ENCODE data around the gene NCKAP5.
"Not testable (repeated sequence)": the region's sequence is repeated elsewhere in the genome, so short reads cannot be mapped to it uniquely, and the experiment has no call there.

The NCKAP5 gene

DNA sequence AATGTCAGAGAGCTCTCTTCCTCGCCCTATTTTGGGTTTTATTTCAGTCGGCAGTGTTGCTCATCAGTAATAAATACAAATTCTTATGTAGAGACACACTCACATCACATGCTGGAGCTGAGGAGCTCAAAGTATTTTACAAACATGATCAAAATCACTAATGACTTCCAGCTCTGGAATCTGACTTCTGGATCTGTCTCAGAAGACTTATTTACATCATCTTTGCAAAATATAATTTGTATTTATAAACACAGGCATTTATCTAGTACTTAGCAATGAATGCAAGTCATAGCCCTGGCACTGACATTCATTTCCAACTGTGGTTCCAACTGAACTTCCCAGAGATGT, 327.1 kb downstream of the NCKAP5 start:
- no peak for DNase-seq (ENCODE audit: extremely low read depth in 1 of 2, low read depth in 1 of 2)

DNA sequence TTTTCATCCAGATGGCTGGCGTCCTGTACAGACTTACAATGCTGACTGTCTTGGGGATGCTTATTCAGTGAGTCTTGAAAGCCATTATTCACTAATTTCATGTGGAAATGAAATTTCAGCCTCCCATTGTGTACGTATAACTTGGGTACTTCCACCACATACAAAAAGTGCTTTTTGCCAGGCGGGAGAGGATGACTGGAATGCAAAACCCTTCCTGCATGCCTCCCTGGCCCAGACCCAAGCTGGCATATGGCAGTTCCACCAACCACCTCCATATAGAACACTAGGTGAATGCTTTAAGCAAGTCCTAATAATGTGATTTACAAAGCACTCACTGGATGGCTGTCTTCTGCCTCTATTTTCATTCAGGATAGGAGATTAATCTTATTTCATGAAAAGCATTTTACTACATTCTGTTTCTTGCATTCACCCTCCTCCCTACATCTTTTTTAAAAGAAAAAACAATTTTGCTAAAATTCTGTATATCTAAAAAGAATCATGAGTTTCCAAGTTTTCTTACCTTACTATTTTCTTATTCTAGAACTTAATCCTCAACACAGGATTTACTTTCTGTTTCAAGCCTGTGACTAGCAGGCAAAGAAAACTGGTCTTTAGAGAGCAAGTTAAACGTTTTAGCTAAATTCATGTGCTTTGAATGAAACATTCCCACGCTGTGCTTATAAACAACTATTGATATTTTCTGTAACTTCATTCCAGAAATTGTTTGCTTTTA, 327.6 kb downstream of the NCKAP5 start:
- DNase-seq (ENCODE audit: extremely low read depth in 1 of 2, low read depth in 1 of 2): no peak

DNA sequence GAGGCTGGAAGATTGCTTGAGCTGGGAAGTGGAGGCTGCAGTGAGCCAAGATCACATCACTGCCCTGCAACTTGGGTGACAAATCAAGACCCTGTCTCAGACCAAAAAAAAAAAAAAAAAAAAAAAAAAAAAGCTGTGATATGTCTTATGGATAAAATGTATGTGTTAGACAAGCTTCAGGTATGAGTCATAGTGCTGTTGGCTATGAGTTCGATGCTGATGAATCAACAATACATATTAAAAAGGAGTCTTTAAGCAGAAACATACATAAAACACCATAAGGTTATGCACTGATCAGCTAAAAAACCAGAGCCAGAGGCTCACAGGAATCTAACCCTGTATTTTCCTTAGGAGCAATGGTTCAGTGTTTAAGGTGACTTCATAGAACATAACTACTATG, 332.3 kb downstream of the NCKAP5 start:
- no peak for DNase-seq (ENCODE audit: extremely low read depth in 1 of 2, low read depth in 1 of 2)

DNA sequence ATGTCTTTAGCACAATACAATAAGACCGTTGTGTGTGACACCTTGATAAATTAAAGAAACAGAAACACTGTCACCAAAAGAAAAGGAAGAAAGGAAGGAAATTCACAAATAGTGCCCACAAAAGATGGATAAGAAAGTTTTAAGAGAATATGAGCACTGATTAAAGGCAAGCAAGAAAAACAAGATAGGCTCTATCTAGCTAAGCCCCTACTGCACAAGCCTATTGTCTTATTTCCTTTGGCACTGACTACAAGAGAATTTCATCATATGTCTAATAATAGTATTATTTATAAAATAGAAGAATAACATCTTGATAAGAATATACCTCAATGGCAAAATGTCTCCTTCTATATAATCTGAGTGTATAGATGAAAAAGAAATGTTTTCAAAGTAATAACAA, 335.7 kb downstream of the NCKAP5 start:
- no peak for DNase-seq (ENCODE audit: extremely low read depth in 1 of 2, low read depth in 1 of 2)

DNA sequence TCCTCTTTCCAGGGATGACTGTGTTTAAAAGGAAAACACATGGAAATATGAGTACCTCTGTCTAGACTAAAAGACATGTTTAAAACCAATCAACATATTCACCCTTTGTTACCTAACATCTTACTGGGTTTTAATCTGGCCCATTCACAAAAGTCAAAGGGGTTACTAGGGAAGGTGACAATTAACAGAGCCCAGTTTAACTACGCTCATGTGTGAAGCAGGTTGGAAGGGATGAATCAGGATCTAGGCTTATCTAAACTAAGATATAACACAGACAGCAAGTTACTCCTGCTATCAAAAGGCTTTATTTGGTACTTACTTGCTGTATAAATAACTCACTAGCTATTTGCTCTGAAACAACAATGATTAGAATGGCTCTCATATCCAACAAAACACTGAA, 337.0 kb downstream of the NCKAP5 start:
- DNase-seq (ENCODE audit: extremely low read depth in 1 of 2, low read depth in 1 of 2): no peak

DNA sequence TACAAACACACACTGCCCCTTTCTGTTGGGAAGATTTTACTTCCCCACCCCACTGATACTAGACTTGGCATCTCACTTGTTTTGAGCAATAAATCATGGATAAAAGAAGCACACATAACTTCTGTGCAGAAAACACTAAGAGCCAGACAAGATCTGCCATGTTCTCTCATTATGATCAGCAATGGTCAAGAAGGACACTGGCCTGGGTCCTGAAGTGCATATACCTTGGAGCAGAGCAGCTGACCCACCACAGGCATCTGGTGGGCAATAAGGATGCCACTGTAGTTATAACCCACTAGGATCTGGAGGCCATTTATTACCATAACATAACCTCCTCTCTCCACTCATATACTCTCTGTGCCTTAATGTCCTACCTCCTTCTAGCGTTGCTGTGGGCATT, 338.3 kb downstream of the NCKAP5 start:
- DNase-seq (ENCODE audit: extremely low read depth in 1 of 2, low read depth in 1 of 2): no peak

DNA sequence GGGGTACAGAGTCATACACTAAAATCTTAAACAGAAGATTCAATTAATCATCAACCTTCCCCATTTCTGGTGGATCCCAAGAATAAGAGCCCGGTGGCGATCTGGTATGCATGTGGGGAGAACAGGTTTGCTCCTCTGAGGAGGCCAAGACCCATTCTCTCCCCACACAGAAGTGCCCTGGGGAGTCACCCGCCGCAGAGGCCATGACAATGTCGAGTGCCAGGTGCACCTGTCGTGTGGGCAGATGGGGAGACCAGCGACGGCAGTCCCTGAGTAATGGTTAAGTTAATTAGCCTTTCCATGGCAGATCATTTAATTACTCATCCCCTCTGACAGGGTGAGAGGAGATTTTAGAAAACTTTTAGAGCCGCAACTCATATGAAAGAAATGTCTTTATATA, 345.0 kb downstream of the NCKAP5 start:
- DNase-seq (ENCODE audit: extremely low read depth in 1 of 2, low read depth in 1 of 2): no peak

DNA sequence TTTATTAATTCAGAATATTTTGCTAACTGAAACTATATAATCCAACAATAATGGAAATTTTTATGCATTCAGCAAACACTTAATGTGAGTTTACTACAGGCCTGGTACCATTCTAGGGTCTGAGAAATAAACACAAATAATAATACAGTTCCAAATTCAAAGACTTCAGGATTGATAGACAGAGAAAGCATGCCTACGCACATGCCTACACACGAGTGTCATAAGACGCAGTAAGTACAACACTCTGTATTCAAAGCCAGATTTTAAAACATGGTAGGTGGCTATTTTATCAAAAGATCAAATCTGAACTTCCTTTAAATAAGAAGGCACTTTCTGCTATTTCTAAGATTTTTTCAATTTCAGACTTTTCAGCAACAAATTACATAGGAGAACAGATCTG, 346.9 kb downstream of the NCKAP5 start:
- DNase-seq (ENCODE audit: extremely low read depth in 1 of 2, low read depth in 1 of 2): no peak

DNA sequence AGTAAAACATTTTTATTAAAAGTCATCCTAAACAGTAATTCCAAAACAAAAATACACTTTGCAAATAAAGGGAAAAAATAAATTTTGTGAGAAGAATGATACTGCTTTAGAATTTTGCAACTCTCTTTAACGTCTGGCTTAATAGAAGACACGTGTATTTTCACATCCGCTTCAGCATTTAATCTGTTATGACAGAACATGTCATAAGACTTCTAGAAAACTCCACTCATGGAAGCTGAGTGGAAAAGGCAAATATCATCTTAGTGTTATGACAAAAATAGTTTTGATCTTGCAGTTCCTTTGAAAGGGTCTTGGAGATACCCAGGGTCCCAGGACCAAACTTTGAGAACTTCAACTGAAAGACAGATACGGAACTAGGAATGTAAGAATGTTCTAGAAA, 350.1 kb downstream of the NCKAP5 start:
- no peak for DNase-seq (ENCODE audit: extremely low read depth in 1 of 2, low read depth in 1 of 2)

DNA sequence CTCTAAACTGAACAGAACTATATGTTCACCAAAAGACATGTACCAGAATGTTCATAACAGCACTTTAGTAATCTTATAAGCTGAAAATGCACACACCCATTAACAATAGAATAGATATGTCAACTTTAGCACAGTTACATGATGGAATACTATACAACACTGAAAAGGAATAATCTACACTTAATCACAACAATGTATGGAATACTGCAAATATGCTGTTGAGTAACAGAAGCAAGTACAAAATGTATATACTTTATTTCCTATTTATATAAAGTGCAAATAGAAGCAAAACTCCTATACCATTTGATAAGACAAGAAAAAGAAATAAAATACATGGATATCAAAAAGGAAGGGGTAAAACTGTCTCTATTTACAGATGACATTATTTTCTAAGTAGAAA, 352.8 kb downstream of the NCKAP5 start:
- DNase-seq (ENCODE audit: extremely low read depth in 1 of 2, low read depth in 1 of 2): no peak

DNA sequence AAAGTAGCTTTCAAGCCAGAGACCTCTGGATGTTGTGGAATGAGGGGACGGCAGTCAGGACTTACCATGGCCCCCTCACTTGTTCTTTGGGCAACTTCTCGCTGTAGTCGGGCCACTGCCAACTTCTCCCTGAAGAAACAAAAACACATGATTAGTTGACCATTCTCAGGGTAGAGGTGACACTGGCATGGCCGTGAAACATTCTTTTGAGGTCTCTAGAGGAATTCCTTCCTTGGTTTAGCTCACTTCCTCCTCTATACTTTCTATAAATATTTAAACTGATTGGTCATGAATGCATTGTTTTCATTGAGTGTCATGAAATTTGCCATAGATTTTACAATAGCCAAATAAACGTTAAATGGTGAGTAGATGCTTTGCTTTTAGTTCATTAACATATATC, 354.6 kb downstream of the NCKAP5 start:
- no peak for DNase-seq (ENCODE audit: extremely low read depth in 1 of 2, low read depth in 1 of 2)

DNA sequence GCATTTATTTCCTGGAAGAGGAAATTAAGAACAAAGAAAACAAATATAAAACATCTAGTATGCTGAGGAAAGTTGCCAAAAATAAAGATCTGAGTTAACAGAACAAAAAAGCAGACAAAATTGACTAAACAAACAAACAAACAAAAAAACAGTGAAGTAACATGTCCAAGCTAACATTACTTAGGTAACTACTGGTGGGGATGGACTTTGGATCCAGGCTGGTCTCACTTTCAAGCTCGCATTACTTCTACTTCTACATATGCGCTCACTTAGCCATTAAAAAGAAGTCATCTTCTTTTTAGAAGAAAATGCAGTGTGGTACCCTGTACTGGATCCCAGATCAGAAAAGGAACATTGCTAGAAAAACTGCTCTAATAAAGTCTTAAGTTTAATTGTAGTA, 358.9 kb downstream of the NCKAP5 start:
- DNase-seq (ENCODE audit: extremely low read depth in 1 of 2, low read depth in 1 of 2): no peak

DNA sequence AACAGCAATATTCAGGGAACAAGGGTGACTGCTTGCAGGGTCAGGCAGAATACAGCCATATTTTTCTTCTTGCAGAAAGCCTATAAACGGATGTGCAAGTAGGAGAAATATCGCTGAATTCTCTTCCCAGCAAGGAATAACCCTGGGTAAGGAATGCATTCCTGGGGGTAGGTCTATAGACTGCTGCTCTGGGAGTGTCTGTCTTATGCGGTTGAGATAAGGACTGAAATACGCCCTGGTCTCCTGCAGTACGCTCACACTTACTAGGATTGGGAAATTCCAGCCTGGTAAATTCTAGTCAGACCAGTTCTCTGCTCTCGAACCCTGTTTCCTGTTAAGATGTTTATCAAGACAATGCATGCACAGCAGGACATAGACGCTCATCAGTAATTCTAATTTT, 361.6 kb downstream of the NCKAP5 start:
- not testable (repeated sequence) for DNase-seq (ENCODE audit: extremely low read depth in 1 of 2, low read depth in 1 of 2)

DNA sequence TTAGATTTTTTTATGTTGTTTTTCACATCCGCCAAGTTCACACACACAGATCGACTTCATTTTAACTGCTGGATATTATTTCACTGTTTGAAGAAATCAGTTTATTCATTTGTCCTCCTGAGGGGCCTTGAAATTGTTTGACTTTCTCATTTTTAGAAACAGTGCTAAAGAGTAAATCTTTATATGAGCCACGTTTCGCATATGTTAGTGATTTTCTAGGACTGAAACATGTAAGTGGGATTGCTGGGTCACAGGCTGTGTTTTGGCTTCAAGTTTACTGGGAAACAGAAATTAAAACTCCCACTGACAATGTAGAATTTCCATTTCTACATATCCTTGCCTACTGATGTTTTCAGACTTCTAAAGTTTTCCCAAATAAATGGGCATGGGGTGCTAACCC, 363.8 kb downstream of the NCKAP5 start:
- no peak for DNase-seq (ENCODE audit: extremely low read depth in 1 of 2, low read depth in 1 of 2)

DNA sequence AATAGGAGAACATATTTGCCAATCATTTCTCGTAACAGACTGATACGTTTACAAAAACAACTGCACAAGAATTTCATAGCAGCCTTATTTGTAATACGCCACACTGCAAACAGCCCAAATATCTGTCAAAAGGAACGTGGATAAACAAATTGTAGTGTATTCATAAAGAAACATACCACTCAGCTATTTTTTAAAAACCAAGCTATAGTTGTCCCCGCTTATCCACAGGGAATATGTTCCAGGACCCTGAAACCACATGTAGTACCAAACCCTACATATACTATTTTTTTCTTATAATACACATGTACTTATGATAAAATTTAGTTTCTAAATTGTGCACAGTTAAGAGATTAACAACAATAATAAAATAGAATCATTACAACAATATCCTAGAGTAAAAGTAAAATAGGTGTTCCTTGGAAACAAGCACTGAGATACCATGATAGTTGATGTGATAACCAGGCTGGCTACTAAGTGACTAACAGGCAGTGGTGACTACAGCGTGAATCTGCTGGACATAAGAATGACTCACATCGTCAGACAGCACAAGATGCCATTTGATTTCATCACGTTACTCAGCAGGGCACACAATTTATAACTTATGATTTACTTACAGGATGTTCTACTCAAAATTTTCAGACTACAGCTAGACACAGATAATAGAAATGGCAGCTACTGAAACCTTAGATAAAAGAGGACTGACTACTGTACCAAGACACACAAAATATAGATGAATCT, 367.4 kb downstream of the NCKAP5 start:
- DNase-seq (ENCODE audit: extremely low read depth in 1 of 2, low read depth in 1 of 2): no peak

DNA sequence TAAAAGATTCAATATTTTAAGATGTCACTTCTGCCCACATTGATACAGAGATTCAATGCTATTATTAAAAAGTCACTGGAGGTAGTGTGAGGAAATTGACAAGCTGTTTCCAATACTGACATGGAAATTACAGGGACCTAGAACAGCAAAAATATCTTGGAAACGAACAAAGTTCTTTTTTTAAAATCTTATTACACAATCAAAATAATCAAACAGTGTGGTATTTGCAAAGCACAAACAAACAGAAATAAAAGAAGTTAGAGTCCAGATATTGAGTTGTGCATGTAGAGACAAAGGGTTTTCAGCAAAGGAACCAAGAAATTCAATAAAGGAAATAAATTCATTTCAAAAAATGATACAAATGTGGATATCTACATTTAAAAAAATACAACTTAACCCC, 369.6 kb downstream of the NCKAP5 start:
- no peak for DNase-seq (ENCODE audit: extremely low read depth in 1 of 2, low read depth in 1 of 2)

DNA sequence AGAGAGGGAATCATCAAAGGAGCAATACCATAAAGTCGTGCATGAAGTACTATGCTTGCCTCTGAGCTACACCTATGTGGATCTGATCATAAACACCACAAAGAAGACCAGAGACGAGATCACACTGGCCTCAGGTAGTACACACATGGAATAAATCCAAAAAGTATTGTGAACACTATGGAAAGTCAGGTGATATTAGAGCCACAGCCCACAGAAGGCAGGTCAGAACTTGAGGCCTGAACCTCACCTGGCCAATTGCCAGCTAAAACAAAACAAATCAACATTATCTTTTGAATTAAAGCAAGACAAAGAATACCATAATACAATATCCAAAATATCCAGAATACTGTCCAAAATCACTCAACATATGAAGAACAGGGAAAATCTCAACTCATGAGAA, 371.1 kb downstream of the NCKAP5 start:
- DNase-seq (ENCODE audit: extremely low read depth in 1 of 2, low read depth in 1 of 2): no peak

DNA sequence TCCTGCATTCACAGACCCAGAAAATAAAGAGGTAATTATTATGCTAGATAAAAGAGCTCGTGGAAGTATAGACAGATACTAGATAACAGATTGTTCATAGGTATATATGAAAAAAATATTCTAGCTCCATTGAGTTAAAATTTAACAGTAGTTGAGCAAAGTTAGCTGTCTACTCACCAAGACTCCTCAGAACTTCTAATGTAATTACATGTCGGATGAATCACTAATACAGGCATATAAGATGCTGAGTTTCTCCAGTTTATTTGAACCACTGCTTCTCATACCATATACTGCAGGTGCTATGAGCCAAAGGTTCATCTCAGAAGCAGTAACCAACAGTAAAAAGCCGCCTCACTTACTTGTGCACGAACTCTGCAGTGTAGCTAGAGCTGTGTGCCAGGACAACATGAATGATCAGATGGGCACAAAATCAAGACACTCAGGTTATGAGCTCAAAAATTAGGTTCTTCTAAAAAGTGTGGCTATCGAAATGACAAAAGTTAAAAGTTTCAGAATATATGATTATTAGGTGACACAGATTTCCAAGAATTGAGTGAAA, 373.4 kb downstream of the NCKAP5 start:
- no peak for DNase-seq (ENCODE audit: extremely low read depth in 1 of 2, low read depth in 1 of 2)

DNA sequence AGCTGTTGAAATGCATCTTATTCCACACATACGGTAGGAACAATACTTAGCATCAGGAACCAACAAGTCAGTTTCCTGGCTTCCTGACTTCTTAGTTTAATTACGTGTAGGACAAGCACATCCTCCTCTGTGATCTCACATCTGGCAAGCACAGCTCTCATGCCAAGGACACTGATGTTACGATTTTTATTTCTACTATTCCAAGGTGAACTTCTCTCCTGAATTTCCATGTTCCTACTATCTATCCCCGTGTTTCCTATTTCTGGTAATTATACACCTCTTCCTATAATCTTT, 374.0 kb downstream of the NCKAP5 start:
- no peak for DNase-seq (ENCODE audit: extremely low read depth in 1 of 2, low read depth in 1 of 2)

DNA sequence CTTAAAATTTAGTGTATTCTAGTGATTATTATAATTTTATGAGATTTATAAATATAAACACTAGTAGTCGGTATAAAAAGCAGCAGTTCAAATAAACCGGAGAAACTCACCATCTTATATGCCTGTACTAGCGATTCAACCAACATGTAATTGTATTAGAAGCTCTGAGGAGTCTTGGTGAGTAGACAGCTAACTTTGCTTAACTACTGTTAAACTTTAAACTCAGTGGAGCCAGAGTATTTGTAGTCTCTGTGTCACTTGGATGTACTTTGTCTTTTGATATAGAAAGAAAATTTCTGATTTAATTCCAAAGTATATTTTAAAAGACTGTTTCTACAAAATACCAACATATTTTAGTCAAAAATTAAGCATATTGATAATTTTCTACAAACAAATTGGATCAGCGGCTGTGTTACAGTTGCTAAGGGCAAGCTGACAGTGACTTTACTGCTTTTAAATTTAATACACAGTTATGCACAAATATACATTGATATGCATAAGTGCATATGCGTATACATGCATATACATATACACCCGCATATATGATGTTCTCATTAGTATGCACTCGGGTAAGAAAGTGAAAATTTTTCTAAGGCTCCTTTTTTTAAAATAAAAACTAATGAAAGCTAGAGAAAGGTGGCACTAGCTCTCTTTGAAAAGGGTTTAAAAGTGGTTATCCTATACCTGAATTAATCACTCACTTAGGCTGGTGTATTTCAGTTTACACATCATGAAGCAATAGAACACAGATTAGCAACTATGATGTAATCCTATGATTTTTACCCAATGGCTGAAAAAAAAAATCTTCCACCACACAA, 374.5 kb downstream of the NCKAP5 start:
- DNase-seq (ENCODE audit: extremely low read depth in 1 of 2, low read depth in 1 of 2): no peak

DNA sequence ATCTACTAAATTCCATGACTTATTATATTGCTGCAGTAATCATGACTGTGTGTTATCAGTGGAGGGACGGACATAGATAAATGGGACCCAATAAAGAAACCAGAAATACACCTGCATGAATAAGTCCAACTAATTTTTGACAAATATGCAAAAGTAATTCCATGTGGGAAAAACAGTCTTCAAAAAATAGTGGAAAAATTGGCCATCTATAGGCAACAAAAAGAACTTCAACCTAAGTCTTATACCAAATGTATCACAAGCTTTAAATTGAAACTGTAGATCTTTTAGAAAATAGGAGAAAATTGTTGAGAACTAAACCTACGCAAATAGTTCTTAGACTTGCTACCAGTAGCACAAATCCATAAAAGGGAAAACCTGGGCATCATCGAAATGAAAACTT, 376.2 kb downstream of the NCKAP5 start:
- no peak for DNase-seq (ENCODE audit: extremely low read depth in 1 of 2, low read depth in 1 of 2)

DNA sequence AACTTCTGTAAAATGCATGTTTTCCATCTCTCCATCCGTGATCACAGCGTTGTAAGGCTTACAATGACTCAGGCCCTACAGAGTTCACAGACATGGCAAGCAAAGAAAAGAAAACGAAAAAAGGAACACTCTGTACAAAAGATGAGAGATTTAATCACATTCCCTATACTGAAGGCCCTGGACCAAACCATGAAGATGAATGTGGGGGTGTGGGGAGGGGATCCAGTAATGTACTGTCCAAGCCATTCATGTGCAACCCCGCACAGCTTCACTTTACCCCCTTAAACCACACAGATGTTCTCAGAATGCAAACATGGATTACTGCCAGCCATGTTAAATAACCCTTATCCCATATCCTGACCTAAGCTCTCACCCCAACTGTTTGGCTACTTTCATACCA, 391.1 kb downstream of the NCKAP5 start:
- DNase-seq (ENCODE audit: extremely low read depth in 1 of 2, low read depth in 1 of 2): no peak
